ENCODE data around the gene HMX1.

Gene HMX1

GRCh38 chr4:8871417-8872401 is at the start of gene HMX1:
Gene HMX1, minus strand, starts transcription at chr4:8871839. Its CDS starts 225 bp downstream, at chr4:8871614.
- FAIRE-seq = no peak
- no peak for DNase-seq (ENCODE audit: low spot score)

DNA sequence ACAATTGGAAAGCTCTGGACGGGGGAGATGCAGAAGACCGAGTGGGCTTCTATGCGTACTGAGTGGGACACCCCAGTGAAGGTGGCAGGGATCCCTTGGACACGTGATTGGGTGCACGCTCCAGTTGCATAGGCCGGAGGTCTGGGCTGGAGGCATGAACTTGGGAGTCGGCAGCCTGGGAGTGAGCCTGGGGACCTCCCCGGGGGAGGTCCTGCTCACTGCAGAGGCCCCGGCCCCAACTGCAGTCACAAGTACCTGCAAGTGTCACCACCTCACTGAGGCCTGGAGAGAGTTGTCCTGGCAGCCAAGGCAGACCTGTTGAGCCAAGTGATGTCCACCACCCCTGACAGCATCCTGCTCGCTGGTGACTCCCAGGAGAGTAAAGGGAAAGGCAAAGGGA is 49.3 kb upstream of the HMX1 start:
- FAIRE-seq (no peak), DNase-seq (ENCODE audit: low spot score) (no peak)

DNA sequence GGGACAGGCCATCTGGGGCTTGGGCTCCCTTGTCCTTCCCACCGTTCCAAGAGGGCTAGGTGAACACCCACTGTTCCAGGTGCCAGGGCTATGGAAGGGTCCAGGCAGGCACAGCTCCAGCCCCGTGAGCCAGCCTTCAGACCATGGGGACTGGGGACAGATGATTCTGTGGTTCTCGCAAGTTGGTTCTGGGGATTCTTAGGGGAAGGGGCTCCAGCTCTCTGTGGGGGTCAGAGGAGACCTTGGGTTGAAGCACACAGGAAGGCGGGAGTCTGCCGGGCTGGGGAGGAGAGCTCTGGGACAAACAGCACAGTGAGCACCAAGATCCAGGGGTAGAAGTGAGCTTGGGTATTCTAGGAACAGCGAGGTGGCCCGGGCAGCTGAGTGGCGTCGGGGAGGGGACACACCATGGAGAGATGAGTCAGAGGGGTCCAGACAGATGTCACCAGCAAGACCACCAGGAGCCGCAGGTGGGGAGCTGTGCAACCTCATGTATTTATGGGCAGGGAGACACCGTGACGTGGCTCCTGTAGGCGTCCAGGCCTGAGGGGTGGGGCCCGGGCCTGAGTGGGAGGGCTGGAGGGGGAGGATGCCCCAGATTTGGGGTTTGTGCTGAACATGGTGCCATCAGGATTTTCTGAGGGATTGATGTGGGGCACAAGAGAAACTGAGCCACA is 48.8 kb upstream of the HMX1 start:
- FAIRE-seq = no peak
- DNase-seq (ENCODE audit: low spot score) = no peak

GRCh38 chr4:8919651-8920288 is 48.1 kb upstream of the HMX1 start:
- DNase-seq (ENCODE audit: low spot score) (no peak), FAIRE-seq (no peak)

DNA sequence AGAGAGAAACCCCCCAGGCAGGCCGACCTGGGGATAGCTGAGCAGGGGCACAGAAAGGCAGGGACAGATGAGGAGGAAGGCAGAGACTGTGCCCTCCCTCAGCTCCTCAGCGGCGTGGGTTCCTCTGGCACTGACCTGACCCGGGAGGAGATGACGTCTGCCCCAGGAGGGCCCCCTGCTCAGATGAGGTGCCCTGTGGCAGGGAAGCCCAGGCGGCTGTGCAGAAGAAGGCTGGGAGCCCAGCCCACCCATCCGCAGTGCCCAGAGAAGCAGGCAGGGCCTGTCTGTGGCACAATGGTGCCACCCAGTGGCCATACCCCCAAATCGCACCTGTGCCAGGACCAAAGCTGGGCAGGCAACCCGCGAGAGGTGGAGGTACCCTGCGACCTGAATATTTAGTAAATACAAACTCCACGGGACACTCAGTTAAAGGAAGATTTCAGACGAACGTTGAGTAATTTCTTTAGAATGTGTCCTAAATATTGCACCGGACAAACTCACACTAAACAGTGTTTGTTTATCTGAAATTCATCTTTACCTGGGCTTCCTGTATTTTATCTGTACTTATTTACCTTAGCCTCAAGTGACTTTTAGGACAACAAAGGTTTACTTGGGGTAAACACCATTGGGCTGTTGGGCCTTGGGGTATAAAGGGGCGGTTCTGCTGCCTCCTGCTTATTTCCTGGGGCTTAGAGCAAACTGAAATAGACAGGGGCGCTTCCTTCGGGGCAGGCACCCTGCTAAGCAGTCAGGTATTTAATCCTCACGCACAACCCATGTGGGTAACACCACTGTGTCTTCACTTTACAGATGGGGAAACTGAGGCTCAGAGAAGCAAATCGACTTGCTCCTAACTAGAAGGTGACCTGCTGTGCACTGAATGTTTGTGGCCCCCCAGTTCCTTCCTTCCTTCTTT is 46.5 kb upstream of the HMX1 start:
- no peak for FAIRE-seq

DNA sequence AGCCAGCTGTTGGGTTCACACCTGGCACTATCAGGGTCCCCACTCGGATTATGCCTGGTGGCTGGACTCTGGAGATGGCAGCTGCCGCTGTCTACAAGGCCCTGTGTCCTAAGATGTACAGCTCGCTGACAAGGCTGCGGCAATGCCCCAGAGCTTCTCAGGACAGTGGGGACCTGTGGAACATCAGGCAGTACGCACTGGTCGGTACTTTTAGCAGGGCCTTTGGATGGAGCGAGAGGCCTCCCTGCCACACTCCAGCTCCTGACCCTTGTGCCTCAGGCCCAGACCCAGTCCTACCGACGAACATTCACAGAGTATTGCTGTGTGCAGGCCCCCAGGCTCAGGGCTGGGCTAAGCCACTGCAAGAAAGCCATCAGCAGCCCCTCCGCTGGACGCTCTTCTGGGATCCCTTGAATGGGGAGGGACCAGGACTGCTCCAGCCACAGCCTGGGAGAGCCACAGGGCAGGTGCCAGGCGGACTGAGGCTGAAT is 45.7 kb upstream of the HMX1 start:
- DNase-seq (ENCODE audit: low spot score) = no peak

More for the DNA sequence above, 46.5 kb upstream of the HMX1 start:
- peak; percentile 11 for DNase-seq (ENCODE audit: low spot score)

DNA sequence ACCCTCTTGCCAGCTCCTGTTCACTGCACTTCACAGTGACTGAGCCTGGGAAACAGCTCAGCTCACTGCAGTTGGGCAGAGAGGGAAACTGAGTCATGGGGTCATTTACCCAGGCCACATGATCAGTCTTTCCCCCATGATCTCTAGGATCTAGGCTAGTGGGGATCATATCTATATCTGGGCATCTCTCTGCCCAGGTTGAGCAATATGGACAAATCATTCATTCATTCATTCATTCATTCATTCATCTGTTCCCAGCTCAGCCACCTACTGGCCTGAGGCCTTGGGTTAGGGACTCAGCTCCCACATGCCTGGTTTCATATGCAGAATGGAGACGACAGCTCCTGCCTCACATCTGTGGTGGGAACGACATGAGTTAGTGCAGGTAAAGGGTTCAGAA is 45.3 kb upstream of the HMX1 start:
- DNase-seq (ENCODE audit: low spot score) = no peak
- no peak for FAIRE-seq

More for the DNA sequence above, 45.7 kb upstream of the HMX1 start:
- FAIRE-seq = no peak

DNA sequence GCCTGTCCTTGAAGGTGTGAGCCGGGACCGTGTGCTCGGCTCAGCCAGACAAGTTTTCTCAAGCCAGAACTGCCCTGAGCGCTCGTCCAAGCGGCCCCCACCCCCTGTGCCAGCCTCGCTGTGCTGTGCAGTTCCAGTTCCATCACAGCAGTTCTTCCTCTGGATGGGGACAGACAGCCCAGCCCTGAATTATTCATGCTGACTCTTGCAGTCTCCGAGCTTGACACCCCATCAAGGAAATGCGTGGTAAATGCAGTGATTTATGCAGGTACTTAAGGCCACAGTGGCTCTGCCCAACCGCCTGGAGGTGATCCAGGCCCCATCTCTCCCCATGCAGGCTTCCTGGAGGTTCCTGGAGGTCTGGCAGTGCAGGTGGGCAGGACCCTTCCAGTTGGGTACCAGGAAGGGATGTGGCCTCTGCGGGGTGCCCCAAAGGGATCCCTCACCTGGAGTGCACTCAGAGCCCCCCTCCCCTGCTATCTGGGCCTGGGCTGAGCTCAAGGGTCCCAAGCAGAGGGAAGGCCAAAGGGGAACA is 44.8 kb upstream of the HMX1 start:
- DNase-seq (ENCODE audit: low spot score) = no peak
- FAIRE-seq = no peak

DNA sequence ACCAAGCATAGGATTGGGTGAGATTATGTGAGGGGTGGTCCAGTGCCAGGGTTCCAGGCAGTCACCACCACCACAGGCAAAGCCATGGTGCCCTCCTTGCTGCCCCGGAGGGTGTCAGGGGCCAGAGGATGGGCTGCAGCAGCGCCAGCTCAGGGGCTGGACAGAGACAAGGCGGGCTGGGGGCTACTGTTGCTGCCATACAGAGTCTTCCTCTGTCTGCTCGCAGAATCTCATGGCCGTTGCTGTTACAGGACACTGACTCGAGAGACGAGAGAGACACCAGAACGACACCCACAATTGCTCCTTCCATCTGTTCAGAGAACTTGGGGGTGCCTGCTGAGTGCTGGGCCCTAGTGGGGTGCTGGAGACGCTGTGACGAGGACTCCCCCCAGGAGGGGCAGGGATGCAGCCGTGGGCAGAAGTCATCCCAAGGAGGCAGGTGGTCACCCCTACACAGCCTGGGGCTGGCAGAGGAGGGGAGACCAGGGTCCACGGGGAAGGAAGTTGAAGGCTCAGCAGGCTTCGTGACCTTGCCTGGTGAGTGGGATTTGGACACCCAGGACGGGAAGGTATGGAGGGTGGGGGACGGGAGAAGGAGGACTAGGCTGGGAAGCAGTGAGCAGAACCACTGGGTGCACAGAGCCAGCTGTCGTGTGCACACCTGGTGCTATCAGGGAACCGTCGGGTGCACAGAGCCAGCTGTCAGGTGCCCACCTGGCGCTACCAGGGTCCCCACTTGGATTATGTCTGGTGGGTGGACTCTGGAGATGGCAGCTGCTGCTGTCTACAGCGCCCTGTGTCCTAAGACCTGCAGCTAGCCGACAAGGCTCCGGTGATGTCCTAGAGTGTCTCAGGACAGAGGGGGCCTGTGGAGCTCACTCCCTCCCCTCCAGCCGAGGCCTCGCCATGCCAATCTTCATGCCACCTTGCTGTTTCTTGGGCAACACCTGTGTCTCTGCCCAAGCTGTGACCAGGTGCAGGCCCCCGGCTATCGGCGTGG is 43.9 kb upstream of the HMX1 start:
- DNase-seq (ENCODE audit: low spot score) (no peak), FAIRE-seq (no peak)

- DNase-seq (ENCODE audit: low spot score) (no peak), FAIRE-seq (no peak)
Observed at GRCh38 chr4:8914461-8915171, 43.0 kb upstream of the HMX1 start.

- FAIRE-seq = no peak
- DNase-seq (ENCODE audit: low spot score) = no peak
Observed at GRCh38 chr4:8913858-8914460, 42.3 kb upstream of the HMX1 start.

DNA sequence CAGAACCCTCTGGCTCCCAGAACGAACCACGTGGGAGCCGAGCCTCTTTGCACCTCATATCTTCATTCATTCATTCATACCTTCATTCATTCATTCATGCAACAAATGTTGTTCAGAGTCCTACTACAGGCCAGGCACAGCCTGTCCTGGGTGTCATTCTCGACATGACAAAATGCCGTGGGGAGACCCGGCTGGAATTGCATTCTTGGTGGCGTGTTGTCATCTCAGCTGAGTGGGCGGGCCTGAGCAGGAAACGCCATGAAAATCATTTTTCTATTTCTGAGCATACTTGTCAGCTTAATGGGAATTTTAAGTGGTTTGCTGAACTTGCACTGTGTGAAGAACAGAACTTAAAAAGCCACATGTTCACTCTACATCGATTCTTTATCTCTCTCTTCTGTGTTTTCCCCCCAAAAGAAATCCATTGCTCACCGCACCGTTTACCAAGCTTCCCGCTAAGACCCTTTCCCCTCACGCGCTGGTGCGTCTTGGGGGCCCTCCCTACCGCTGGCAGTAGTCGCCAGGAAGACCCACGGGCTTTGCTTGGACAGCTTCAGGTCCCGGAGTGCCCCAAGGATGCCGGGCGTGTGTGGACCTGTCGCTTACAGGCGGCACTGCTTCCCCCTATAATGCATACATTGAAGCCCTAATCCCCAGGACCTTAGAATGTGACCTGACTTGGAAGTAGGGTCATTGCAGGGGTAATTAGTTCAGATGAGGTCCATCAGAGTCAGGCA is 41.6 kb upstream of the HMX1 start:
- FAIRE-seq = no peak
- no peak for DNase-seq (ENCODE audit: low spot score)

DNA sequence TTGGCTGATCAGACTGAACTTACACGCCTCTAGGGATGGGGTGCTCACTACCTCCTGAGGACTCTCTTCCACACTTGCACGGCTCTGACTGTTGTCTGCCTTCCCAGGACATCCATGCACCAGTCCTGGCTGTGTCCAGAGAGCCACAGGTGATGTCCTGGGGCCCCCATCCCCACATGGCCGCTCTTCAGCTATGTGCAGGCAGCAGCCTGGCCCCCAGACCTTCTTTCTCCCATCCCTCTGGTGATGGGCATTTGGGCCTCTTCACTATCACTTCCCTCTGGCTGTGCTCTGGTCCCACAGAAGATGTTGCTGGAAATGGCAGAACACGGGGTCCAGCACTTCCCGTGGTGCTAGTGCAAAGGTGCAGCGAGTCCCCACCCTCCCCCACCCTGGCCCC is 40.9 kb upstream of the HMX1 start:
- no peak for FAIRE-seq
- no peak for DNase-seq (ENCODE audit: low spot score)

DNA sequence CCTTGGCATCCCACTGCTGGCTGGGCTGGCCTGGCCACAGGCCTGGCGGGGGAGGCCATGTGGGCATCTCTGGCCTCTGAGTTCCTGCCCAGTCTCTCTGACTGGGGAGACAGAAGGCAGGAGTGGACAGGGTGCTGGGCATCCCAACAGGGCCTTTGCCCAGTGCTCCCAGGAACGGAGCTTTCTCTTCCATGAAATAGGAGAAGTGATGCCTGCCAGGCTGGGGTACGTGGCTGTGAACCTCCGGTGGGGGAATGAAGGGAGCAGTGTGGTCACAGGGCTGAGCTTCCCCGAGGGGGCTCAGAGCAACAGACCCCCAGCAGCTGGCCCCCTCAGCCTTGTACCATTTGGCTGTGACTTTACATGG is 40.4 kb upstream of the HMX1 start:
- FAIRE-seq = no peak
- DNase-seq (ENCODE audit: low spot score) = no peak

DNA sequence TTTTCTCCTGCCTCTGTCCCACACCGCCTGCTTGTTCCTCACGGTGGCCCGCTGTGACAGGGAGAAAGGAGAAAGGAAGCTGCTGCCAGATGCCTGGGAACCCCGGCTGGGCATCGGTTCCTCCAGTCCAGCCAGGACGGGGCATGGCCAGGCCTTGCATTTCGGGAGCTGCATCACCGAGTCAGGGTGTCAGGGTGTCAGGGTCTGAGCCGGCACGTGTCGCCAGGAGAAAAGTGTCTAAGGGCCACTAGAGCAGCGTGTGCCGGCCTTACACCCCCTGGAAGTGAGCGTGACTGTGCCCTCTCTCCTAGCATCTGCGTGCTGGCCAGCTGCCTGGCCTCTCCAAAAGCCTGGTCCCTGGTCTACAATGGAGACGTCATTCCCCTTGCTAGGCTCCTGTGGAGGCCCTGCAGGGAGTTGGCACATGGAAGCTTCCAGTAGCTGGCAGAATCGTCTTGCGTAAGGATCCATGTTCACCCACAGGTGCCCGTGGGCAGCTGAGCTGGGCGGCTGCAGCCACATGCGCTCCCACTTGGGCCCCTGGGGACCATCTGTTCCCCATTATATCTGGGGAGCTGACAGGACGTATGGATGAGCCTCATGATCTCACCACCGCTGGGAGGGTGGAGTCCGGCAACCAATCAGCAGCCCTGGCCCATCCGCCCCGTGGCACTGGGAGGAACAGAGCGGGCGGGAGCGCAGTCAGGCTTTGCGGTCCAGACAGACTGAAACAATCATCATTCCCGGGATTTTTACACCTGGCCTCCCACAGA is 39.9 kb upstream of the HMX1 start:
- DNase-seq (ENCODE audit: low spot score) (no peak), FAIRE-seq (no peak)

DNA sequence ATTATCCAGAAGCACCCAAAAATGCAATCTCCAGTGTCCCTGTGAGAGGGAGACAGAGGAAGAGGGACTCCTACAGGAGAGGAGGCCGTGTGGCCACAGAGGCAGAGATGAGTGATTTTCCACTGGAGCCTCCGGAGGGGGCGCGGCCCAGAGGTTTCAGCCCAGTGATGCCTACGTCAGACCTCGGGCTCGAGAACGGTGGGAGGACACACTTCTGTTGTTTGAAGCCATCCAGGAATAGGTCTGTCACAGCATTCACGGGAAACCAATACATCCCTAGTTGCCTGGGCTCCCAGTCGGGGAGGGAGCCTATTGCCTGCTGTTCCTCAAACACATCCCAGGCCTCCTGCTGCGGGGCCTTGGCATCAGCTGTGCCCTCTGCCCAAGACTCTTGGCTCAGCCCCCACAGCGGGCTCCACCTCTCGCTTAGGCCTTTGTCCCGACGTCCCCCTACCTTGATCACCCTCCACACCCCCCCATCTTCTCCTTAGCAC is 39.2 kb upstream of the HMX1 start:
- no peak for FAIRE-seq
- DNase-seq (ENCODE audit: low spot score) = no peak

All from RCC 7860 (cell line).